Thyroid gland (tissue), 4 donors: ENCODE measurements around the gene MESP2.

ENCODE experiments used
- CTCF ChIP-seq, 6 experiments: fragments of 200-600 bp in 3 of 6; fragments of 450-650 bp in 3 of 6; sonication (generic) in 3 of 6; IDR thresholded peaks; one replicate each; pipeline ENCODE4 v1.5.1; 2016 to 2019; ENCODE audit warnings: antibody characterized with exemption in 6 of 6, mild to moderate bottlenecking in 2 of 6, inconsistent platforms in 1 of 6, moderate library complexity in 1 of 6
- POLR2A ChIP-seq, 2 donors: fragments of 450-650 bp; IDR thresholded peaks; one replicate each; pipeline ENCODE4 v1.6.1; 2017; ENCODE audit warnings: antibody characterized with exemption in 2 of 2, mild to moderate bottlenecking in 2 of 2, moderate library complexity in 1 of 2

GRCh38 chr15:89777073-89777751, 1.1 kb downstream of the MESP2 start:
- TF ChIP-seq CTCF (IDR thresholded peaks at IDR 0.05) (no peak), POLR2A (IDR thresholded peaks at IDR 0.05) (no peak)
